Activated naive CD8-positive, alpha-beta T cell treated with anti-CD3 and anti-CD28 coated beads for 36 hours (primary cell): ENCODE measurements around the gene CRYZ. TPM values are rescaled to one million over a fixed set of nuclear protein-coding genes. Genes with fewer than 3 reads are reported as not detected.
"Not testable (repeated sequence)": the region's sequence is repeated elsewhere in the genome, so short reads cannot be mapped to it uniquely, and the experiment has no call there.

ENCODE experiments used
- DNase-seq: peaks from one replicate; pipeline ENCODE4 v3.0.0; 2021
- H3K27ac Mint-ChIP-seq: one replicate; pipeline ENCODE4 v1.8.0; 2022; ENCODE audit warnings: mild to moderate bottlenecking, moderate library complexity, mixed read lengths
- H3K27me3 Mint-ChIP-seq: one replicate; pipeline ENCODE4 v1.8.0; 2022; ENCODE audit warnings: mild to moderate bottlenecking, mixed read lengths
- H3K36me3 Mint-ChIP-seq: one replicate; pipeline ENCODE4 v1.8.0; 2021; ENCODE audit warnings: mild to moderate bottlenecking, mixed read lengths
- H3K4me1 Mint-ChIP-seq: one replicate; pipeline ENCODE4 v1.8.0; 2021; ENCODE audit warnings: mixed read lengths
- H3K4me3 Mint-ChIP-seq: one replicate; pipeline ENCODE4 v1.8.0; 2022; ENCODE audit warnings: mild to moderate bottlenecking, moderate library complexity, mixed read lengths
- H3K9me3 Mint-ChIP-seq: one replicate; pipeline ENCODE4 v1.8.0; 2022; ENCODE audit warnings: mixed read lengths
- total RNA-seq, 2 experiments: library from RNA; stranded (reverse); gene quantifications; one replicate each; pipeline ENCODE4 v1.2.3, GENCODE V29; 2021

CRYZ gene
- total RNA-seq, 2 experiments from 2014 or later = 10.7 to 10.9 TPM

DNA sequence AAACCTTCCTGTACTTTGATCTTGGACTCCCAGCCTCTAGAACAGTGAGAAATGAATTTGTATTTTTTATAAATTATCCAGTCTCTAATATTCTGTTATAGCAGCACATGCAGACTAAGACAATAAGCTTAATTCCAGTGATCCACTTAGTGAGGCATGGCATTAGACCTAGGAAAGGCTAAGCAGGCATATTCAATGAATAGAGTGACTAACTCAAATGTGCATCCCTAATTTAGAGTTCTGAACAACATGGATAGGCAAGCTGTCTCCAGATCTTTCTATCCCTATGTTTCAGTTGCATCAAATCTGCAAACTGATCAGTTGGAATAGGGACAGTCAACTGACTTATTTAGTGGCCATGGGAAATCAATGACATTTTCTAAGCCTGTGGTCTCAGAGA is 54.9 kb downstream of the CRYZ start:
- Mint-ChIP-seq H3K27me3 (peaks cover 22% of the 10 kb centered on the region), H3K36me3 (no peaks in the 10 kb centered on the region), H3K4me1 (peaks cover 5% of the 10 kb centered on the region), H3K9me3 (no peaks in the 10 kb centered on the region), H3K4me3 (no peak overlapping the region), H3K27ac (no peak overlapping the region)
- DNase-seq = no peak

DNA sequence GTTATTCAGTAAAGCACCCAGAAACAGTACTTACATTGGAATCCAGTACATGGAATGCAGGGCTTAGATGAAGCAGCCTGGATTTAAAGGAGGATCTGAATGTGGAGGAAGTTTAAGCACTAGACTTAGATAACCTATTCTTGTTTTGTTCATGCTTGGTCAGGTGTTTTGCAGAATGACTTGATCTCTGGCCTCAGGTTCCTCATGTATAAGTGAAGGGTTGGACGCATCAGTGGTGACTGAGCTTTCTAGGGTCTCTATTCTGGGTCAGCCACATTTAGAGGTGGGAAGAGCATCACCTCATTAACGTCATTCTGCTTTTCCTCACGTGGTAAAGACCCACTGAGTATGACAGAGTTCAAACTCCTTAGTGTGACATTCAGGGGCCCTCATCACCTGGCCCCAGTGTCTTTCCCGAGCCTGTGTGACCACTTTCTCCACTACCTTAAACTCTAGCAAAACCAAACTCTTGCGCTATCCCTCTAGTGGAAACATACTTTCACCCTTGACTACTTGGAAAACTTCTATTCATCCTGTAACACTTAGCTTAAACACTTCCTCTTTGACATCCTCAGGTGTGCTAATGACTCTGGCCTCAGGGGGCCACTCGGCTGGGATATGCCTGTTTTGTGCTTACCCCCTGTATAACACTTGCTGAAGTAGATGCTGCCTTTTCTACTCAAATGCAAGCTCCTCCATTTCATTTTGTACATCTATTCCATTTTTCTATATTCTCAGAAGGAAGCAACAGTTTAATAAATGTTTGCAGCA is 58.4 kb downstream of the CRYZ start:
- Mint-ChIP-seq H3K4me1 (peaks cover 3% of the 10 kb centered on the region), H3K36me3 (no peaks in the 10 kb centered on the region), H3K4me3 (no peak overlapping the region), H3K27me3 (peaks cover 34% of the 10 kb centered on the region), H3K9me3 (peaks cover 6% of the 10 kb centered on the region), H3K27ac (no peak overlapping the region)
- DNase-seq = no peak

DNA sequence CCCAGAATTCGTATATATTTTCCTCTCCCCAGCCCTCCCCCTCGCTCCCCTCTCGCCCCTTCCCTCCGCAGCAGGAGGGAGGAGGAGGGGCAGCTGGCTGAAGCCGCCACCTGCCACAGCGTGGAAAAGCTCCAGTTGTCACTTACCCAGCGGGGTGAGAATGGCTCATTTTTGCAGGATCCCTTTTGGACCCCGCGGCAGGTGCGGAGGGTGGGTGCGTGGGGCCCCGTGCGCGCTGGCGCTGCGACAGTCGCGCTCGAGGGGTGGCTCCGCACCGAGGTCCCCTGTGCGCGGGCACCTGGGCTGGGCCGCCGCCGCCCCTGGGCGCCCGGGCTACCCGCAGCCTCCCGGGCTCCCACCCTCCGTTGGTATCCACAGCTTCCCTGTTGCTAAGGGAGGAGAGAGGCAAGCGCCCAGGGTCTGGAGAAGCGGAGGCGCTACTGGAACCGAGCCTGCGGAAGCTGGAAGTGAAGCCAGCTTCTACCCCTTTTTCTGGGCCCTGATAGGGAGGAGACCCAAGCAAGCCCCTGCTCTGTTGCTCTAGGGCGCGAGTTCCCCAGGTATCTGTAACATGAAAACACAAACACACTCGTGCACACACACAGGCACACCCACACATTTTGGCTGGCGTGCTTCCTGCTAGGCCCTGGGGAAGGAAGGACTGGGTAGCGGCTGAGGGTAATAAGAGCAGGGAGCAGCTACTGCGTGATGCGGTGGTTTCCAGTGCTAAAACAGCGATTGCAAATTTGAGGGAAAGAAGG is 59.3 kb downstream of the CRYZ start, which contains the start of gene ERICH3:
ERICH3 (minus strand) TSS at position 442 of the 761 bp plus-strand sequence; CDS start at position 169, 273 bp downstream.
- Mint-ChIP-seq H3K4me3 (no peak within 1 kb of the TSS), H3K36me3 (no peaks in the 10 kb centered on the region), H3K27ac (no peak within 1 kb of the TSS), H3K27me3 (peaks cover 37% of the 10 kb centered on the region), H3K9me3 (peaks cover 6% of the 10 kb centered on the region), H3K4me1 (peaks cover 3% of the 10 kb centered on the region)
- DNase-seq = no peak

DNA sequence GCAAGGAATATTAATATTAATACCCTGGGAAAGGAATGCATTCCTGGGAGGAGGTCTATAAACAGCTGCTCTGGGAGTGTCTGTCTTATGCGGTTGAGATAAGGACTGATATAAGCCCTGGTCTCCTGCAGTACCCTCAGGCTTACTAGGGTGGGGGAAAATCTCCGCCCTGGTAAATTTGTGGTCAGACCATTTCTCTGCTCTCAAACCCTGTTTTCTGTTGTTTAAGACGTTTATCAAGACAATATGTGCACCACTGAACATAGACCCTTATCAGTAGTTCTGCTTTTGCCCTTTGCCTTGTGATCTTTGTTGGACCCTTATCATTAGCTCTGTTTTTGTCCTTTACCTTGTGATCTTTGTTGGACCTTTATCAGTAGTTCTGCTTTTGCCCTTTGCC is 62.0 kb downstream of the CRYZ start:
- H3K4me3 Mint-ChIP-seq, H3K9me3 Mint-ChIP-seq, H3K36me3 Mint-ChIP-seq, H3K4me1 Mint-ChIP-seq, DNase-seq, H3K27ac Mint-ChIP-seq: not testable (repeated sequence)
- H3K27me3 Mint-ChIP-seq = peaks cover 37% of the 10 kb centered on the region

Other genes starting within 250 kb of the CRYZ start
- gene LRRC53, start 220.4 kb downstream of the CRYZ start, total RNA-seq = not detected
- gene ERICH3, start 59.3 kb downstream of the CRYZ start, total RNA-seq = not detected
- gene TYW3, start 102 bp upstream of the CRYZ start, total RNA-seq = 10 to 100 TPM; 38.7 to 39.0 TPM